Natural killer cell (primary cell): ENCODE measurements around the gene NCS1. TPM values are rescaled to one million over a fixed set of nuclear protein-coding genes. Genes with fewer than 3 reads are reported as not detected.

ENCODE experiments used
- ATAC-seq, 3 donors: fragments of 150-1000 bp in 2 of 3; fragments of 200-7000 bp in 1 of 3; cut with Tn5 transposase; 1 replicate in 1 of 3; 2 replicates in 2 of 3; pipeline ENCODE4 v1.10.0; 2021; ENCODE audit warnings: mild to moderate bottlenecking in 2 of 3, moderate library complexity in 2 of 3
- DNase-seq, 2 donors: peaks; one replicate each; pipeline versions ENCODE4 v3.0.0 to v3.0.0-alpha.2; 2013 to 2021; ENCODE audit warnings: mixed read lengths in 1 of 2
- H3K27ac ChIP-seq: one replicate; pipeline ENCODE4 v1.5.1; 2013; ENCODE audit warnings: mild to moderate bottlenecking, low read length
- H3K27me3 ChIP-seq: one replicate; pipeline ENCODE4 v1.6.1; 2013; ENCODE audit warnings: low read length; ENCODE audit not compliant: control insufficient read depth, insufficient read depth
- H3K36me3 ChIP-seq: one replicate; pipeline ENCODE4 v1.6.1; 2013; ENCODE audit warnings: low read length; ENCODE audit not compliant: control insufficient read depth, insufficient read depth
- H3K4me1 ChIP-seq: one replicate; pipeline ENCODE4 v1.6.1; 2013; ENCODE audit warnings: low read length; ENCODE audit not compliant: control insufficient read depth, insufficient read depth
- H3K4me3 ChIP-seq: one replicate; pipeline ENCODE4 v1.5.1; 2013; ENCODE audit warnings: low read length
- H3K9me3 ChIP-seq: one replicate; pipeline ENCODE4 v1.6.1; 2013; ENCODE audit warnings: low read length; ENCODE audit not compliant: control insufficient read depth, insufficient read depth
- H3K27ac Mint-ChIP-seq, 2 donors: one replicate each; pipeline ENCODE4 v1.8.0; 2022; ENCODE audit warnings: mild to moderate bottlenecking in 2 of 2, mixed read lengths in 2 of 2, moderate library complexity in 1 of 2
- H3K27me3 Mint-ChIP-seq, 2 donors: one replicate each; pipeline ENCODE4 v1.8.0; 2022; ENCODE audit warnings: low read depth in 2 of 2, mixed read lengths in 2 of 2
- H3K36me3 Mint-ChIP-seq: one replicate; pipeline ENCODE4 v1.8.0; 2022; ENCODE audit warnings: mixed read lengths
- H3K4me1 Mint-ChIP-seq, 2 donors: one replicate each; pipeline ENCODE4 v1.8.0; 2022; ENCODE audit warnings: mixed read lengths in 2 of 2
- H3K4me3 Mint-ChIP-seq: one replicate; pipeline ENCODE4 v1.8.0; 2022; ENCODE audit warnings: mild to moderate bottlenecking, moderate library complexity, mixed read lengths
- H3K9me3 Mint-ChIP-seq, 2 donors: one replicate each; pipeline ENCODE4 v1.8.0; 2022; ENCODE audit warnings: mixed read lengths in 2 of 2
- WGBS: methylation state at CpG from one replicate; pipeline ENCODE4 v1.1.7; 2013; ENCODE audit warnings: missing lambda C conversion rate; ENCODE audit not compliant: insufficient coverage; 5-methylcytosine and 5-hydroxymethylcytosine counted together
- intact Hi-C: fragments of 100-400 bp; cut with micrococcal nuclease; formaldehyde crosslinking; loops from one replicate; pipeline ENCODE4 v1.14.2; 2022
- total RNA-seq, 4 donors: library from RNA; stranded (reverse); fragments of 120-200 nt in 1 of 4; gene quantifications; one replicate each; pipeline versions ENCODE4 v1.2.3 to v1.2.4, GENCODE V29; 2013 to 2022
- TF ChIP-seq, protein P1 (sequence below): fragments of 200-600 bp; IDR thresholded peaks from one replicate; pipeline ENCODE4 v1.8.0; 2022; ENCODE audit warnings: antibody characterized with exemption

The NCS1 gene
- total RNA-seq, 3 donors from 2014 or later (not counting 1 experiment from before 2014, with no cell fraction given) = 1.4 to 2.4 (median 1.5) TPM

DNA sequence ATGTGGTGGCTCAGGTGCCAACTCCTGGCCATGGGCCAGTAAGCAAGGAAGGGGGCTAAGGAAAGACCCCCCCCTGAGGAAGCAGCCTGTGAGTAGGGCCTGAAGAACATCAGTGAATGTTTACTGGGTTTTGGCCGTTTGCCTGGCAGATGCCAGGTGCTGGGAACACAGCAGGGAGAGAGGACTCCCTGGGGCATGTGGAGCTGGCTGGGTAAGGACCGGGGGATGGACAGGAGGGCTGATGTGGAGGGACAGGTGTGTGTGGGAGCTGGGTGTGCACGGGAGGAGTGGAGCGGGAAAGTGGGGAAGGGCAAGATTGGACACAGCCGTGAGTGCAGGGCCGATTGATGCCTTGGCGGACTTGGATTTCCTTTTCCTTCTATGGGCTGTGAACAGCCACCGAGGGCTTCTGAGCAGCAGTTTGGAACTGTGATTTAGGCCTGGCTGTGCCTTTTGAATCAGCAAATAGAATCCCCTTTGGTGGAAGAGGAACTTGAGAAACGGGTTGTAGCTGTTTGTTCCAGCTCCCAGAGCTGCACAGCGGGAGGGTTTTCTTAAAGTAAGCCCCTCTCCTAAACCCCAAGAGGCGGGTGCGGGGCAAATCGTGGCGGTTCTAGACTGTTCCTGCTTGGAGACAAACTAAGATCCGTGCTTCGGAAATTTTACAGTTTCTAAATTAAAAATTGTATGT is 96.5 kb downstream of the NCS1 start:
- DNase-seq (no peak), ATAC-seq (no peak)
- TF ChIP-seq, protein P1, sequence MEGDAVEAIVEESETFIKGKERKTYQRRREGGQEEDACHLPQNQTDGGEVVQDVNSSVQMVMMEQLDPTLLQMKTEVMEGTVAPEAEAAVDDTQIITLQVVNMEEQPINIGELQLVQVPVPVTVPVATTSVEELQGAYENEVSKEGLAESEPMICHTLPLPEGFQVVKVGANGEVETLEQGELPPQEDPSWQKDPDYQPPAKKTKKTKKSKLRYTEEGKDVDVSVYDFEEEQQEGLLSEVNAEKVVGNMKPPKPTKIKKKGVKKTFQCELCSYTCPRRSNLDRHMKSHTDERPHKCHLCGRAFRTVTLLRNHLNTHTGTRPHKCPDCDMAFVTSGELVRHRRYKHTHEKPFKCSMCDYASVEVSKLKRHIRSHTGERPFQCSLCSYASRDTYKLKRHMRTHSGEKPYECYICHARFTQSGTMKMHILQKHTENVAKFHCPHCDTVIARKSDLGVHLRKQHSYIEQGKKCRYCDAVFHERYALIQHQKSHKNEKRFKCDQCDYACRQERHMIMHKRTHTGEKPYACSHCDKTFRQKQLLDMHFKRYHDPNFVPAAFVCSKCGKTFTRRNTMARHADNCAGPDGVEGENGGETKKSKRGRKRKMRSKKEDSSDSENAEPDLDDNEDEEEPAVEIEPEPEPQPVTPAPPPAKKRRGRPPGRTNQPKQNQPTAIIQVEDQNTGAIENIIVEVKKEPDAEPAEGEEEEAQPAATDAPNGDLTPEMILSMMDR = no peak
- Histone ChIP-seq H3K4me1 (no peaks in the 10 kb centered on the region), H3K9me3 (no peaks in the 10 kb centered on the region), H3K27ac (no peak overlapping the region), H3K4me3 (no peak overlapping the region), H3K36me3 (no peaks in the 10 kb centered on the region), H3K27me3 (peaks cover 19% of the 10 kb centered on the region)
- H3K4me3 Mint-ChIP-seq = no peak overlapping the region
- 40% methylated on average over 16 of the region's 16 CpGs for WGBS
- intact Hi-C loops = no loop called here
- no peaks in the 10 kb centered on the region for H3K4me1 Mint-ChIP-seq
- H3K9me3 Mint-ChIP-seq = no peaks in the 10 kb centered on the region
- no peak overlapping the region for H3K27ac Mint-ChIP-seq
- H3K27me3 Mint-ChIP-seq = peaks cover 45 to 77% of the 10 kb centered on the region in 2 donors
- H3K36me3 Mint-ChIP-seq = no peaks in the 10 kb centered on the region

DNA sequence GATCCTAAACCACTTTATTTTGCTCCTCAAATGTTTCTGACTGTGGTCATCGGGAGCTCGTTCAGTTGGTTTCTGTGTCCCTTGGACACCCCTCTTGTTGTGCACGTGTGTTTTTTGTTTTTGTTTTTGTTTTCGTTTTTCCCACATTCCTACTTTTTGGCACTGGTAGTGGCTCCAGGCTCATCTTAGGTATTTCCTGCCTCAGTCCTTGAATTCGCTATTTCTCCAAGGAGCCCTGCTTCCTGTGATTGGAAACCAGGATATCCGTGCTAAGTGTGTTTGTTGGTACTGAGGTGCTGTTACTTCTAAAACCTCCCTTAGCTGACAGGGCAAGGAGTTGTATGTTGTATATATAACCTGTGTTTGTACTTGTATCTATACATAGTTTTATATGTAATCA is 99.3 kb downstream of the NCS1 start:
- WGBS = 87% methylated on average over 4 of the region's 6 CpGs
- ATAC-seq = no peak

GRCh38 chr9:130275156-130275555 is 103.0 kb downstream of the NCS1 start:
- Histone ChIP-seq H3K4me1 (no peaks in the 10 kb centered on the region), H3K27me3 (no peaks in the 10 kb centered on the region), H3K9me3 (no peaks in the 10 kb centered on the region), H3K27ac (no peak overlapping the region), H3K36me3 (no peaks in the 10 kb centered on the region), H3K4me3 (no peak overlapping the region)
- H3K4me3 Mint-ChIP-seq = no peak overlapping the region
- ATAC-seq (no peak), DNase-seq (no peak)
- peaks cover 0 to 2% of the 10 kb centered on the region in 2 donors for H3K9me3 Mint-ChIP-seq
- H3K4me1 Mint-ChIP-seq = no peaks in the 10 kb centered on the region
- intact Hi-C loops = no loop called here
- WGBS = 79% methylated on average over 9 of the region's 9 CpGs
- H3K27ac Mint-ChIP-seq = no peak overlapping the region
- TF ChIP-seq, protein P1 = no peak
- H3K27me3 Mint-ChIP-seq = peaks cover 11 to 21% of the 10 kb centered on the region in 2 donors
- H3K36me3 Mint-ChIP-seq = no peaks in the 10 kb centered on the region

More for the DNA sequence above, 99.3 kb downstream of the NCS1 start:
- Mint-ChIP-seq H3K4me1 (no peaks in the 10 kb centered on the region), H3K4me3 (no peak overlapping the region), H3K9me3 (no peaks in the 10 kb centered on the region), H3K27me3 (peaks cover 29 to 56% of the 10 kb centered on the region in 2 donors), H3K27ac (no peak overlapping the region), H3K36me3 (no peaks in the 10 kb centered on the region)
- H3K27ac ChIP-seq = no peak overlapping the region
- no peak for DNase-seq
- H3K4me3 ChIP-seq = no peak overlapping the region
- H3K27me3 ChIP-seq = peaks cover 5% of the 10 kb centered on the region
- H3K36me3 ChIP-seq = no peaks in the 10 kb centered on the region
- TF ChIP-seq, protein P1 = no peak
- intact Hi-C loops = no loop called here
- no peaks in the 10 kb centered on the region for H3K4me1 ChIP-seq
- H3K9me3 ChIP-seq = no peaks in the 10 kb centered on the region

DNA sequence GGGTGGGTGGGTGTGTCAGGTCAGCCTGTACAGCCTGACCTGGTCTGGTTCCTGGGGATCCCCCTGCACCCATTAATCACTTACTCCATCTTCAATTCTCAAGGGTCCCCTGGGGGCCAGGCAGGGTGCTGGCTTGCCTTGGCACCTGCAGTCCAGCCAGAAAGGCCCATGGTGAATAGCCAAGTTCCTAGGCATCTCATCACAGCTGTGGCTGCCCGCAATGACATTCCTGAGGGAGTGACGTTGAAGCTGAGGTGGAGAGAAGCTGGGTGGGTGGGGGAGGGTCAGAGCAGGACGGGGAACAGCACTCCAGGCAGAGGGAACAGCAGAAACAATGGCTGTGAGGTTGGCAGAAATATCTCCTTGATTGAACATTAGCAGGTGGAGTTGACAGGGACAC is 103.9 kb downstream of the NCS1 start:
- no peaks in the 10 kb centered on the region for H3K9me3 ChIP-seq
- no peak overlapping the region for H3K4me3 ChIP-seq
- no peaks in the 10 kb centered on the region for H3K4me1 ChIP-seq
- DNase-seq (no peak), ATAC-seq (no peak)
- no peaks in the 10 kb centered on the region for H3K27me3 ChIP-seq
- TF ChIP-seq, protein P1 = no peak
- no peak overlapping the region for H3K27ac Mint-ChIP-seq
- peaks cover 8 to 11% of the 10 kb centered on the region in 2 donors for H3K27me3 Mint-ChIP-seq
- no peaks in the 10 kb centered on the region for H3K36me3 Mint-ChIP-seq
- H3K36me3 ChIP-seq = no peaks in the 10 kb centered on the region
- 82% methylated on average over 3 of the region's 3 CpGs for WGBS
- H3K4me3 Mint-ChIP-seq = no peak overlapping the region
- no peak overlapping the region for H3K27ac ChIP-seq
- no peaks in the 10 kb centered on the region for H3K4me1 Mint-ChIP-seq
- intact Hi-C loops = no loop called here
- H3K9me3 Mint-ChIP-seq = peaks cover 0 to 2% of the 10 kb centered on the region in 2 donors
